ENCODE results near the gene MYOG. TPM values are rescaled to one million over a fixed set of nuclear protein-coding genes. Genes with fewer than 3 reads are reported as not detected.

Gene MYOG
- total and polyA plus RNA-seq, 2 experiments from 2014 or later: not detected

- no peak for TF ChIP-seq ZNF462 (CRISPR knock-in tag; IDR thresholded peaks at IDR 0.05)
- TF ChIP-seq NANOG (IDR thresholded peaks at IDR 0.05; ENCODE audit: borderline replicate concordance): no peak
- no peak for TF ChIP-seq CTCF (conservative IDR thresholded peaks at IDR 0.05; ENCODE audit: low read depth in 2 of 2)
- TF ChIP-seq ZNF114 (CRISPR knock-in tag; IDR thresholded peaks at IDR 0.05): no peak
- TF ChIP-seq EZH2 (IDR thresholded peaks at IDR 0.05; ENCODE audit: low read depth, unreplicated experiment): no peak
Observed at GRCh38 chr1:203086992-203087763, 1.4 kb upstream of the MYOG start (continued).
